Measurements from ENCODE around the gene ANKRD44.

DNA sequence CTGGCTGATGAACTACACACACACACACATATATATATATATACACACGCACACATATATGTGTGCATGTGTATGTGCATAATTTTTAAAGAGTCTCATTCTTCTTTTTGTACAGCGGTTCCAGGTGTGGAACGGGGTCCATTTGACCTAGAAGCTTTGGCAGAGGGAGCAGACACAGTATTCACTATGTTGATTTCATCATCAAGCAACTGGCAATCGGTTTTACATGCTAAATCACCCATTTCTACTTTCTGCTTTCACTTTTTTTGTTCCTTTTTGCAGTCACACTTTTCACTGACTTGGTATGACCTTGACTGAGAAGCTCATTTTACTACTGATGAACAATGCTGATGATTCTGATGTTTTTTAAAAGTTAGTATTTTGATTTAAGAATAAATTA lies 321.1 kb downstream of the ANKRD44 start:
- TF ChIP-seq, protein P1, sequence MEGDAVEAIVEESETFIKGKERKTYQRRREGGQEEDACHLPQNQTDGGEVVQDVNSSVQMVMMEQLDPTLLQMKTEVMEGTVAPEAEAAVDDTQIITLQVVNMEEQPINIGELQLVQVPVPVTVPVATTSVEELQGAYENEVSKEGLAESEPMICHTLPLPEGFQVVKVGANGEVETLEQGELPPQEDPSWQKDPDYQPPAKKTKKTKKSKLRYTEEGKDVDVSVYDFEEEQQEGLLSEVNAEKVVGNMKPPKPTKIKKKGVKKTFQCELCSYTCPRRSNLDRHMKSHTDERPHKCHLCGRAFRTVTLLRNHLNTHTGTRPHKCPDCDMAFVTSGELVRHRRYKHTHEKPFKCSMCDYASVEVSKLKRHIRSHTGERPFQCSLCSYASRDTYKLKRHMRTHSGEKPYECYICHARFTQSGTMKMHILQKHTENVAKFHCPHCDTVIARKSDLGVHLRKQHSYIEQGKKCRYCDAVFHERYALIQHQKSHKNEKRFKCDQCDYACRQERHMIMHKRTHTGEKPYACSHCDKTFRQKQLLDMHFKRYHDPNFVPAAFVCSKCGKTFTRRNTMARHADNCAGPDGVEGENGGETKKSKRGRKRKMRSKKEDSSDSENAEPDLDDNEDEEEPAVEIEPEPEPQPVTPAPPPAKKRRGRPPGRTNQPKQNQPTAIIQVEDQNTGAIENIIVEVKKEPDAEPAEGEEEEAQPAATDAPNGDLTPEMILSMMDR (IDR thresholded peaks at IDR 0.05), result no peak
- no peak for TF ChIP-seq CREM (CRISPR knock-in tag; IDR thresholded peaks at IDR 0.05)
